Suppressor macrophage treated with lipopolysaccharide for 1 hour (primary cell): ENCODE measurements around the gene TRAPPC4.
A peak's percentile ranks its signal among the peaks of the same experiment; 100 is the strongest.
"Not testable (repeated sequence)": the region's sequence is repeated elsewhere in the genome, so short reads cannot be mapped to it uniquely, and the experiment has no call there.

ENCODE experiments used
- DNase-seq, 3 donors: peaks; one replicate each; pipeline ENCODE4 v3.0.0-alpha.2; 2020 to 2022

The TRAPPC4 gene

GRCh38 chr11:119034813-119035212 lies 16.2 kb downstream of the TRAPPC4 start:
- no peak for DNase-seq

GRCh38 chr11:119038884-119039283 lies 20.3 kb downstream of the TRAPPC4 start:
- DNase-seq = no peak

- not testable (repeated sequence) for DNase-seq
These were observed 20.9 kb downstream of the TRAPPC4 start for GRCh38 chr11:119039471-119039870.

GRCh38 chr11:119041821-119042514 lies 23.4 kb downstream of the TRAPPC4 start:
- DNase-seq = peak in 2 of 3 donors; percentile 28 to 52

GRCh38 chr11:119042927-119043326 lies 24.4 kb downstream of the TRAPPC4 start:
- DNase-seq = no peak

- DNase-seq = no peak
These were observed 26.1 kb downstream of the TRAPPC4 start for GRCh38 chr11:119044708-119045107.

- DNase-seq = no peak
These were observed 27.9 kb downstream of the TRAPPC4 start for GRCh38 chr11:119046489-119046888.

GRCh38 chr11:119047205-119047604 lies 28.6 kb downstream of the TRAPPC4 start:
- no peak for DNase-seq

- no peak for DNase-seq
These were observed 30.1 kb downstream of the TRAPPC4 start for GRCh38 chr11:119048644-119049043.

GRCh38 chr11:119049081-119049480 lies 30.5 kb downstream of the TRAPPC4 start:
- DNase-seq = no peak

- peak; percentile 36 to 57 (median 46) for DNase-seq
These were observed 33.0 kb downstream of the TRAPPC4 start for GRCh38 chr11:119051440-119052162.

- DNase-seq = no peak
These were observed 33.7 kb downstream of the TRAPPC4 start for GRCh38 chr11:119052163-119052814.

GRCh38 chr11:119054418-119054817 lies 35.9 kb downstream of the TRAPPC4 start:
- DNase-seq = no peak

GRCh38 chr11:119055901-119056300 lies 37.3 kb downstream of the TRAPPC4 start:
- DNase-seq = peak; percentile 47 to 57 (median 50)

- no peak for DNase-seq
These were observed 37.9 kb downstream of the TRAPPC4 start for GRCh38 chr11:119056421-119056999.

- DNase-seq = peak; percentile 98 to 100 (median 100)
These were observed 38.6 kb downstream of the TRAPPC4 start, which contains the start of gene HYOU1 for GRCh38 chr11:119057000-119057769. Gene HYOU1, minus strand, starts transcription at chr11:119057205. Its CDS starts 1,045 bp downstream, at chr11:119056160.

- not testable (repeated sequence) for DNase-seq
These were observed 40.6 kb downstream of the TRAPPC4 start for GRCh38 chr11:119059128-119059527.

GRCh38 chr11:119061256-119061655 lies 42.7 kb downstream of the TRAPPC4 start:
- DNase-seq = no peak

GRCh38 chr11:119062779-119063178 lies 44.2 kb downstream of the TRAPPC4 start:
- DNase-seq = no peak

GRCh38 chr11:119065369-119065768 lies 46.8 kb downstream of the TRAPPC4 start:
- peak; percentile 53 to 64 (median 60) for DNase-seq

- DNase-seq = peak; percentile 97 to 99 (median 99)
These were observed 49.0 kb downstream of the TRAPPC4 start, which contains the start of gene VPS11 for GRCh38 chr11:119067371-119068222. Gene VPS11, plus strand, starts transcription at chr11:119067818. Its CDS starts 6 bp downstream, at chr11:119067824.
